ENCODE results near the gene CHST15. TPM values are rescaled to one million over a fixed set of nuclear protein-coding genes. Genes with fewer than 3 reads are reported as not detected.

The CHST15 gene
- total and polyA plus RNA-seq, 2 of the 4 experiments (the other 2 are of a cell fraction): 0.14 to 0.18 TPM

GRCh38 chr10:124019886-124020797 lies 73.3 kb downstream of the CHST15 start:
- no peak overlapping the region for H4K91ac ChIP-seq (ENCODE audit: insufficient read depth, low read depth, low read length)
- dilution Hi-C loops (cut with HindIII; ENCODE audit: low sequenced_read_pairs, unreplicated experiment): no loop called here
- TF ChIP-seq ELK1 (IDR thresholded peaks at IDR 0.05; ENCODE audit: borderline replicate concordance, low read depth, low read length) (no peak), POLR2A (IDR thresholded peaks at IDR 0.05; ENCODE audit: low read depth, low read length) (no peak), MAFK (IDR thresholded peaks at IDR 0.05; ENCODE audit: low read depth, low read length) (no peak), USF2 (IDR thresholded peaks at IDR 0.05; ENCODE audit: low read depth, low read length) (no peak), CHD1 (IDR thresholded peaks at IDR 0.05; ENCODE audit: low read depth, low read length) (no peak), MAZ (IDR thresholded peaks at IDR 0.05; ENCODE audit: borderline replicate concordance, low read depth, low read length) (no peak), FOS (IDR thresholded peaks at IDR 0.05; ENCODE audit: low read depth, low read length) (no peak), CTCF (conservative IDR thresholded peaks at IDR 0.05; ENCODE audit: low read depth, low read length) (no peak), RAD21 (IDR thresholded peaks at IDR 0.05; ENCODE audit: low read length) (no peak), MXI1 (IDR thresholded peaks at IDR 0.05; ENCODE audit: borderline replicate concordance, low read depth, low read length) (no peak), RFX5 (IDR thresholded peaks at IDR 0.05; ENCODE audit: low read depth, low read length) (no peak), NFE2L2 (IDR thresholded peaks at IDR 0.05; ENCODE audit: low read depth, low read length) (no peak)

More at GRCh38 chr10:124019886-124020797, 73.3 kb downstream of the CHST15 start:
- no peak overlapping the region for H2AK5ac ChIP-seq (ENCODE audit: low read depth, low read length)
- no peaks in the 10 kb centered on the region for H3K36me3 ChIP-seq (ENCODE audit: control insufficient read depth, insufficient read depth, low read length)
- no peaks in the 10 kb centered on the region for H3K4me1 ChIP-seq (ENCODE audit: control insufficient read depth, insufficient read depth, low read length)
- no TSS peak for BruUV-seq (replicated peaks)
- in situ Hi-C loops (cut with MboI; ENCODE audit: low sequenced_read_pairs): no loop called here
- ATAC-seq (ENCODE audit: low read depth) (no peak), DNase-seq (no peak)
- no peak overlapping the region for H2BK5ac ChIP-seq (ENCODE audit: low read depth, low read length, poor library complexity, severe bottlenecking)
- no peak overlapping the region for H3K56ac ChIP-seq (ENCODE audit: extremely low read depth, insufficient read depth, low read length)
- ChIA-PET CTCF (no interaction called here), POLR2A (ENCODE audit: unreplicated experiment) (no interaction called here)
- H3K4ac ChIP-seq (ENCODE audit: low read depth, low read length): no peak overlapping the region
- no peak overlapping the region for H3K23ac ChIP-seq (ENCODE audit: low read depth, low read length)
- no peaks in the 10 kb centered on the region for H3K79me1 ChIP-seq (ENCODE audit: low read depth in 1 of 2, low read length in 2 of 2)
- H3K27ac ChIP-seq (ENCODE audit: insufficient read depth, low read length): no peak overlapping the region
- H2BK15ac ChIP-seq (ENCODE audit: low read depth, low read length): no peak overlapping the region
- H3K4me2 ChIP-seq (ENCODE audit: low read depth, low read length): no peak overlapping the region
- no peaks in the 10 kb centered on the region for H3K9me1 ChIP-seq (ENCODE audit: insufficient read depth, low read length)
- intact Hi-C loops (cut with micrococcal nuclease): no loop called here
- no peak overlapping the region for H2AK9ac ChIP-seq (replicated peaks; ENCODE audit: low read depth, low read length, poor library complexity)
- H2BK120ac ChIP-seq (ENCODE audit: low read depth, low read length): no peak overlapping the region
- H3K14ac ChIP-seq (replicated peaks; ENCODE audit: low read depth, low read length): no peak overlapping the region
- H4K20me1 ChIP-seq (ENCODE audit: insufficient read depth, low read length): no peaks in the 10 kb centered on the region
- no peaks in the 10 kb centered on the region for H3K27me3 ChIP-seq (ENCODE audit: control insufficient read depth, insufficient read depth, low read length)
- no peak overlapping the region for H2AFZ ChIP-seq (replicated peaks; ENCODE audit: low read length, poor library complexity)
- H4K5ac ChIP-seq (ENCODE audit: low read depth, low read length): no peak overlapping the region
- H3K4me3 ChIP-seq (ENCODE audit: insufficient read depth, low read depth, low read length): no peak overlapping the region
- H2BK20ac ChIP-seq (ENCODE audit: low read depth, low read length): no peak overlapping the region
- no peak overlapping the region for H3K9ac ChIP-seq (ENCODE audit: low read depth, low read length)
- H3K9me3 ChIP-seq (ENCODE audit: control insufficient read depth, insufficient read depth, low read length): peaks cover 5% of the 10 kb centered on the region; the same call in 1 of the 2 replicates
- no peak overlapping the region for H4K8ac ChIP-seq (ENCODE audit: low read depth in 2 of 2, low read length in 2 of 2)
- no peak overlapping the region for H3K18ac ChIP-seq (ENCODE audit: low read depth, low read length)
- 49% methylated on average over 6 of the region's 13 CpGs; no CpG with 5 or more reads in 1 of the 2 experiments for WGBS, 2 experiments (ENCODE audit: extremely low coverage in 2 of 2, insufficient read length in 1 of 2)

All from IMR-90 (cell line).